ENCODE results near the gene PEX5L.

Gene PEX5L

GRCh38 chr3:179907784-179908482 lies 128.8 kb downstream of the PEX5L start:
- Histone ChIP-seq H3F3A (ENCODE audit: insufficient read depth) (no peaks in the 10 kb centered on the region), H3K79me2 (ENCODE audit: insufficient read depth, low read length) (no peaks in the 10 kb centered on the region), H3K9me2 (replicated peaks; ENCODE audit: insufficient read depth, low read length) (no peaks in the 10 kb centered on the region), H4K20me1 (ENCODE audit: low read depth, low read length) (no peaks in the 10 kb centered on the region), H3K9me3 (ENCODE audit: insufficient read depth, low read length) (no peaks in the 10 kb centered on the region), H3K4me2 (ENCODE audit: low read depth, low read length, poor library complexity, severe bottlenecking) (no peak overlapping the region), H3K27me3 (ENCODE audit: low read length) (no peaks in the 10 kb centered on the region), H3K4me3 (ENCODE audit: insufficient read depth, low read length, poor library complexity, severe bottlenecking) (no peak overlapping the region), H3K9ac (ENCODE audit: low read length) (no peak overlapping the region), H3K27ac (ENCODE audit: low read depth, low read length) (no peak overlapping the region), H2AFZ (ENCODE audit: low read depth, low read length, severe bottlenecking) (no peak overlapping the region), H3K36me3 (ENCODE audit: low read length) (no peaks in the 10 kb centered on the region)
- TF ChIP-seq CTCF (IDR thresholded peaks at IDR 0.05; ENCODE audit: insufficient read depth, low read length, poor library complexity, severe bottlenecking) (no peak), EZH2phosphoT487 (conservative IDR thresholded peaks at IDR 0.05; ENCODE audit: low read length) (no peak)

GRCh38 chr3:179902061-179902460 lies 134.7 kb downstream of the PEX5L start:
- Histone ChIP-seq H3K4me2 (ENCODE audit: low read depth, low read length, poor library complexity, severe bottlenecking) (no peak overlapping the region), H3K27ac (ENCODE audit: low read depth, low read length) (no peak overlapping the region), H3K9me2 (replicated peaks; ENCODE audit: insufficient read depth, low read length) (no peaks in the 10 kb centered on the region), H3K27me3 (ENCODE audit: low read length) (no peaks in the 10 kb centered on the region), H3K9ac (ENCODE audit: low read length) (no peak overlapping the region), H3F3A (ENCODE audit: insufficient read depth) (no peaks in the 10 kb centered on the region), H3K36me3 (ENCODE audit: low read length) (no peaks in the 10 kb centered on the region), H3K4me3 (ENCODE audit: insufficient read depth, low read length, poor library complexity, severe bottlenecking) (no peak overlapping the region), H2AFZ (ENCODE audit: low read depth, low read length, severe bottlenecking) (no peak overlapping the region), H3K9me3 (ENCODE audit: insufficient read depth, low read length) (no peaks in the 10 kb centered on the region), H4K20me1 (ENCODE audit: low read depth, low read length) (no peaks in the 10 kb centered on the region), H3K79me2 (ENCODE audit: insufficient read depth, low read length) (no peaks in the 10 kb centered on the region)
- TF ChIP-seq EZH2phosphoT487 (conservative IDR thresholded peaks at IDR 0.05; ENCODE audit: low read length) (no peak), CTCF (IDR thresholded peaks at IDR 0.05; ENCODE audit: insufficient read depth, low read length, poor library complexity, severe bottlenecking) (no peak)

- H3K36me3 ChIP-seq (ENCODE audit: low read length): no peaks in the 10 kb centered on the region
- no peaks in the 10 kb centered on the region for H3K9me2 ChIP-seq (replicated peaks; ENCODE audit: insufficient read depth, low read length)
- H3K79me2 ChIP-seq (ENCODE audit: insufficient read depth, low read length): no peaks in the 10 kb centered on the region
- H3K27ac ChIP-seq (ENCODE audit: low read depth, low read length): no peak overlapping the region
- H4K20me1 ChIP-seq (ENCODE audit: low read depth, low read length): no peaks in the 10 kb centered on the region
- no peak overlapping the region for H3K4me3 ChIP-seq (ENCODE audit: insufficient read depth, low read length, poor library complexity, severe bottlenecking)
- no peaks in the 10 kb centered on the region for H3K27me3 ChIP-seq (ENCODE audit: low read length)
- H3K4me2 ChIP-seq (ENCODE audit: low read depth, low read length, poor library complexity, severe bottlenecking): no peak overlapping the region
- H3K9ac ChIP-seq (ENCODE audit: low read length): no peak overlapping the region
- H3F3A ChIP-seq (ENCODE audit: insufficient read depth): no peaks in the 10 kb centered on the region
- no peaks in the 10 kb centered on the region for H3K9me3 ChIP-seq (ENCODE audit: insufficient read depth, low read length)
- H2AFZ ChIP-seq (ENCODE audit: low read depth, low read length, severe bottlenecking): no peak overlapping the region
- TF ChIP-seq EZH2phosphoT487 (conservative IDR thresholded peaks at IDR 0.05; ENCODE audit: low read length) (no peak), CTCF (IDR thresholded peaks at IDR 0.05; ENCODE audit: insufficient read depth, low read length, poor library complexity, severe bottlenecking) (no peak)
Measured at GRCh38 chr3:179898024-179898423, 138.7 kb downstream of the PEX5L start.
